Neural progenitor cell (in vitro differentiated cells): Measurements from ENCODE around the gene CDC42EP4. TPM values are rescaled to one million over a fixed set of nuclear protein-coding genes. Genes with fewer than 3 reads are reported as not detected.

Source experiments
- DNase-seq: peaks from one replicate; pipeline ENCODE4 v3.0.0-alpha.2; 2016; ENCODE audit warnings: low spot score
- H2AFZ ChIP-seq: fragments of 200-600 bp; sonication (generic); replicated peaks from 2 replicates; pipeline ENCODE4 v1.6.1; 2016; ENCODE audit warnings: antibody characterized with exemption
- H3F3A ChIP-seq: fragments of 200-600 bp; sonication (generic); 2 replicates; pipeline ENCODE4 v1.6.1; 2016; ENCODE audit warnings: antibody characterized with exemption, low read depth
- H3K27ac ChIP-seq: fragments of 200-600 bp; sonication (generic); 2 replicates; pipeline ENCODE4 v1.5.1; 2016; ENCODE audit warnings: mild to moderate bottlenecking
- H3K27me3 ChIP-seq: fragments of 200-600 bp; sonication (generic); 2 replicates; pipeline ENCODE4 v1.6.1; 2016; ENCODE audit warnings: mild to moderate bottlenecking, moderate library complexity
- H3K36me3 ChIP-seq: fragments of 200-600 bp; sonication (generic); 2 replicates; pipeline ENCODE4 v1.5.1; 2016
- H3K4me1 ChIP-seq: fragments of 200-600 bp; sonication (generic); 2 replicates; pipeline ENCODE4 v1.6.1; 2016; ENCODE audit warnings: mixed run types
- H3K4me2 ChIP-seq: fragments of 200-600 bp; sonication (generic); 2 replicates; pipeline ENCODE4 v1.6.1; 2016
- H3K4me3 ChIP-seq: fragments of 200-600 bp; sonication (generic); 2 replicates; pipeline ENCODE4 v1.5.1; 2016
- H3K79me2 ChIP-seq: fragments of 200-600 bp; sonication (generic); 2 replicates; pipeline ENCODE4 v1.6.1; 2016; ENCODE audit warnings: low read depth
- H3K9ac ChIP-seq: fragments of 200-600 bp; sonication (generic); 2 replicates; pipeline ENCODE4 v1.6.1; 2016
- H3K9me3 ChIP-seq: fragments of 200-600 bp; sonication (generic); 2 replicates; pipeline ENCODE4 v1.5.1; 2016; ENCODE audit warnings: low read depth
- H4K20me1 ChIP-seq: fragments of 200-600 bp; sonication (generic); 2 replicates; pipeline ENCODE4 v1.6.1; 2016; ENCODE audit warnings: low read depth
- H3K27ac Mint-ChIP-seq: 3 replicates; pipeline ENCODE4 v1.8.0; 2021; ENCODE audit warnings: mixed read lengths
- H3K27me3 Mint-ChIP-seq: 2 replicates; pipeline ENCODE4 v1.8.0; 2022; ENCODE audit warnings: low read depth, mild to moderate bottlenecking, inconsistent platforms, moderate library complexity, mixed read lengths; ENCODE audit not compliant: insufficient read depth
- H3K36me3 Mint-ChIP-seq: 3 replicates; pipeline ENCODE4 v1.8.0; 2021; ENCODE audit warnings: mixed read lengths
- H3K4me1 Mint-ChIP-seq: 3 replicates; pipeline ENCODE4 v1.8.0; 2021; ENCODE audit warnings: mixed read lengths
- H3K4me3 Mint-ChIP-seq: 3 replicates; pipeline ENCODE4 v1.8.0; 2021; ENCODE audit warnings: mild to moderate bottlenecking, moderate library complexity, mixed read lengths
- H3K9me3 Mint-ChIP-seq: 3 replicates; pipeline ENCODE4 v1.8.0; 2020; ENCODE audit warnings: mixed read lengths
- EZH2 ChIP-seq: fragments of 200-600 bp; sonication (generic); IDR thresholded peaks from 2 replicates; pipeline ENCODE4 v1.6.1; 2017; ENCODE audit warnings: antibody characterized with exemption, mild to moderate bottlenecking, moderate library complexity
- EZH2phosphoT487 ChIP-seq: fragments of 200-600 bp; sonication (generic); IDR thresholded peaks from 2 replicates; pipeline ENCODE4 v1.6.1; 2017; ENCODE audit warnings: antibody characterized with exemption
- total RNA-seq: library from RNA; depleted of rRNA; stranded (reverse); fragments of >200 nt; gene quantifications from 2 replicates; pipeline ENCODE4 v1.2.3, GENCODE V29; 2015; ENCODE audit warnings: low replicate concordance
- TF ChIP-seq, protein P1 (sequence below): fragments of 200-600 bp; sonication (generic); IDR thresholded peaks from 2 replicates; pipeline ENCODE4 v1.5.1; 2017; ENCODE audit warnings: antibody characterized with exemption, mild to moderate bottlenecking

The CDC42EP4 gene
- total RNA-seq, 1 donor from 2014 or later: 10.8 TPM

- no peak for DNase-seq
- no peaks in the 10 kb centered on the region for H3K79me2 ChIP-seq
- no peaks in the 10 kb centered on the region for H3K36me3 ChIP-seq
- H3K4me2 ChIP-seq: peak overlapping the region; percentile 63
- no peak overlapping the region for H2AFZ ChIP-seq
- peaks cover 12% of the 10 kb centered on the region for H3F3A ChIP-seq
- peaks cover 22% of the 10 kb centered on the region for H3K4me1 ChIP-seq
- H3K27me3 ChIP-seq: no peaks in the 10 kb centered on the region
- H3K27me3 Mint-ChIP-seq: peaks cover 13% of the 10 kb centered on the region
- peak overlapping the region; percentile 96 for H3K27ac Mint-ChIP-seq
- no peaks in the 10 kb centered on the region for H3K9me3 ChIP-seq
- TF ChIP-seq EZH2phosphoT487: no peak
- TF ChIP-seq EZH2: no peak
- TF ChIP-seq, protein P1, sequence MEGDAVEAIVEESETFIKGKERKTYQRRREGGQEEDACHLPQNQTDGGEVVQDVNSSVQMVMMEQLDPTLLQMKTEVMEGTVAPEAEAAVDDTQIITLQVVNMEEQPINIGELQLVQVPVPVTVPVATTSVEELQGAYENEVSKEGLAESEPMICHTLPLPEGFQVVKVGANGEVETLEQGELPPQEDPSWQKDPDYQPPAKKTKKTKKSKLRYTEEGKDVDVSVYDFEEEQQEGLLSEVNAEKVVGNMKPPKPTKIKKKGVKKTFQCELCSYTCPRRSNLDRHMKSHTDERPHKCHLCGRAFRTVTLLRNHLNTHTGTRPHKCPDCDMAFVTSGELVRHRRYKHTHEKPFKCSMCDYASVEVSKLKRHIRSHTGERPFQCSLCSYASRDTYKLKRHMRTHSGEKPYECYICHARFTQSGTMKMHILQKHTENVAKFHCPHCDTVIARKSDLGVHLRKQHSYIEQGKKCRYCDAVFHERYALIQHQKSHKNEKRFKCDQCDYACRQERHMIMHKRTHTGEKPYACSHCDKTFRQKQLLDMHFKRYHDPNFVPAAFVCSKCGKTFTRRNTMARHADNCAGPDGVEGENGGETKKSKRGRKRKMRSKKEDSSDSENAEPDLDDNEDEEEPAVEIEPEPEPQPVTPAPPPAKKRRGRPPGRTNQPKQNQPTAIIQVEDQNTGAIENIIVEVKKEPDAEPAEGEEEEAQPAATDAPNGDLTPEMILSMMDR: no peak
- H3K4me1 Mint-ChIP-seq: peaks cover 31% of the 10 kb centered on the region
- H3K4me3 Mint-ChIP-seq: no peak overlapping the region
- peaks cover 2% of the 10 kb centered on the region for H3K9me3 Mint-ChIP-seq
- H4K20me1 ChIP-seq: peaks cover 4% of the 10 kb centered on the region
- no peak overlapping the region for H3K9ac ChIP-seq
- no peak overlapping the region for H3K27ac ChIP-seq
- H3K4me3 ChIP-seq: no peak overlapping the region
- H3K36me3 Mint-ChIP-seq: no peaks in the 10 kb centered on the region
Observed at GRCh38 chr17:73262676-73263642, 48.8 kb downstream of the CDC42EP4 start.

GRCh38 chr17:73261952-73262675 lies 49.7 kb downstream of the CDC42EP4 start:
- Histone ChIP-seq H3K4me2 (peak overlapping the region; percentile 63), H3K27ac (no peak overlapping the region), H3K9ac (no peak overlapping the region), H3F3A (peaks cover 11% of the 10 kb centered on the region), H3K79me2 (no peaks in the 10 kb centered on the region), H3K4me3 (no peak overlapping the region), H3K4me1 (peaks cover 18% of the 10 kb centered on the region), H2AFZ (no peak overlapping the region), H3K36me3 (no peaks in the 10 kb centered on the region), H4K20me1 (peaks cover 4% of the 10 kb centered on the region), H3K9me3 (no peaks in the 10 kb centered on the region), H3K27me3 (no peaks in the 10 kb centered on the region)
- Mint-ChIP-seq H3K9me3 (peaks cover 2% of the 10 kb centered on the region), H3K4me1 (peaks cover 33% of the 10 kb centered on the region), H3K27me3 (peaks cover 13% of the 10 kb centered on the region), H3K36me3 (no peaks in the 10 kb centered on the region), H3K4me3 (peak overlapping the region; percentile 43), H3K27ac (peak overlapping the region; percentile 96)
- TF ChIP-seq EZH2 (no peak), EZH2phosphoT487 (no peak)
- TF ChIP-seq, protein P1: no peak
- peak; percentile 69 for DNase-seq

DNA sequence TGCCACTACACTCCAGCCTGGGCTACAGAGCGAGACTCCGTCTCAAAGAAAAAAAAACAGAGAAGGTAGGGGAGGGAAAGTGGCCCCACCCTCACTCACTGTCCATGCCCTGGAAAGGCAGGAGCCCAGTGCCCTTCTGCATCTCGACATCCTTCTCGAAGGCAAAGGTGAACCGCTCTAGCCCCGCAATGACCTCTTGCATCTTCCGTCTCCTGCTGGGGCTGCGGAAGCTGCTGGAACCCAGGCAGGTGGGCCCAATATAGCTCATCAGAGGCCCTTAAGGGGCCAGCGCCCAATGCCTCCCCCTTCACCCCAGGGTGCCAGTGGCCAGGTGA lies 50.2 kb downstream of the CDC42EP4 start, which contains the start of gene CPSF4L:
CPSF4L (minus strand) TSS at position 264 of the 335 bp plus-strand sequence; CDS start at position 202, 62 bp downstream.
- Mint-ChIP-seq H3K4me3 (peak within 1 kb of the TSS; percentile 43), H3K4me1 (peaks cover 31% of the 10 kb centered on the region), H3K9me3 (peaks cover 2% of the 10 kb centered on the region), H3K27me3 (peaks cover 13% of the 10 kb centered on the region), H3K27ac (peak within 1 kb of the TSS; percentile 96), H3K36me3 (no peaks in the 10 kb centered on the region)
- peaks cover 14% of the 10 kb centered on the region for H3F3A ChIP-seq
- no peak within 1 kb of the TSS for H2AFZ ChIP-seq
- no peak within 1 kb of the TSS for H3K27ac ChIP-seq
- no peaks in the 10 kb centered on the region for H3K27me3 ChIP-seq
- no peaks in the 10 kb centered on the region for H3K9me3 ChIP-seq
- H3K9ac ChIP-seq: no peak within 1 kb of the TSS
- H3K4me1 ChIP-seq: peaks cover 19% of the 10 kb centered on the region
- DNase-seq: no peak
- H4K20me1 ChIP-seq: peaks cover 4% of the 10 kb centered on the region
- H3K36me3 ChIP-seq: no peaks in the 10 kb centered on the region
- TF ChIP-seq, protein P1: no peak
- TF ChIP-seq EZH2phosphoT487 (no peak), EZH2 (no peak)
- H3K4me3 ChIP-seq: no peak within 1 kb of the TSS
- H3K79me2 ChIP-seq: no peaks in the 10 kb centered on the region
- H3K4me2 ChIP-seq: peak within 1 kb of the TSS; percentile 63
